Stimulated activated effector memory CD8-positive, alpha-beta T cell treated with anti-CD3 and anti-CD28 coated beads, Interleukin-12 subunit alpha, Interleukin-12 subunit beta, amount 100 ng/mL, for 72 hours (primary cell): ENCODE measurements around the gene CAPN2.

Experiments used
- ATAC-seq: fragments of 150-1000 bp; cut with Tn5 transposase; 2 replicates; pipeline ENCODE4 v1.10.0; 2021
- DNase-seq, 2 donors: peaks; one replicate each; pipeline ENCODE4 v3.0.0; 2021 to 2022; ENCODE audit warnings: low spot score in 2 of 2
- H3K27ac Mint-ChIP-seq: one replicate; pipeline ENCODE4 v1.8.0; 2022; ENCODE audit warnings: mild to moderate bottlenecking, mixed read lengths
- H3K36me3 Mint-ChIP-seq: one replicate; pipeline ENCODE4 v1.8.0; 2022; ENCODE audit warnings: mild to moderate bottlenecking, mixed read lengths
- H3K4me1 Mint-ChIP-seq: one replicate; pipeline ENCODE4 v1.8.0; 2022; ENCODE audit warnings: mixed read lengths
- H3K4me3 Mint-ChIP-seq: one replicate; pipeline ENCODE4 v1.8.0; 2022; ENCODE audit warnings: mild to moderate bottlenecking, mixed read lengths
- H3K9me3 Mint-ChIP-seq: one replicate; pipeline ENCODE4 v1.8.0; 2022; ENCODE audit warnings: mixed read lengths

The CAPN2 gene

DNA sequence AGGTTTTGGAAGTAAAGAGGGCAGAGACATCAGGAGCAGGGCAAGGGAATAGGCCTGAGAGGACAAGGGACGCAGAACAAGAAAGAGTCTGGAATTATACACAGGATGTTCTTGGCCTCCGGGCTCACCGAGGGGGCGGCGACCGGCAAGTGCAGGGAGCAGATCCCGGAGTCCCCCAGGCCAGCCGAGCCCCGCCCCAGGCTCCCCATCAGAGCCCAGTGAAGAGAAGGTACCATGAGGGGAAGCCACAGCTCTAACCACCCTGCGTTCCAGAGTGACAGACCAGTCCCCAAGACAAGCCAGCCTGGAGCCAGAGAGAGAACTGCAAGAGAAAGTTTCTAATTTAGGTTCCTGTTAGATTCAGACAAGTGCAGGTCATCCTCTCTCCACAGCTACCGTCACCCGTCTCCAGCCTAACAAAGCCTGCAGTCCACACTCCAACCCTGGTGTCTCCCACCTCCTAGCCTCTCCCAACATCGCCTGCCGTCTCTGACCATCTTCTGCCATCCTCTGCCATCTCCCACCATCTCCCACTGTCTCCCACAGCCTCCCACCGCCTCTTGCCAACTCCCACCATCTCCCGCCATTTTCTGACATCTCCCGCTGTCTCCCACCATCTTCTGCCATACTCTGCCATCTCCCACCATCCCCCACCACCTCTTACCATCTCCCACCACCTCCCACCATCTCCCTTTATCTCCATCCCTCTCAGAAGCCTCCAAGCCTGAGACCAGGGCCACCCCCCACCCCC is 42.5 kb downstream of the CAPN2 start:
- ATAC-seq = no peak
- H3K9me3 Mint-ChIP-seq = no peaks in the 10 kb centered on the region
- peaks cover 100% of the 10 kb centered on the region for H3K36me3 Mint-ChIP-seq
- no peak for DNase-seq
- no peak overlapping the region for H3K4me3 Mint-ChIP-seq
- H3K4me1 Mint-ChIP-seq = no peaks in the 10 kb centered on the region
- H3K27ac Mint-ChIP-seq = peak overlapping the region; percentile 66

DNA sequence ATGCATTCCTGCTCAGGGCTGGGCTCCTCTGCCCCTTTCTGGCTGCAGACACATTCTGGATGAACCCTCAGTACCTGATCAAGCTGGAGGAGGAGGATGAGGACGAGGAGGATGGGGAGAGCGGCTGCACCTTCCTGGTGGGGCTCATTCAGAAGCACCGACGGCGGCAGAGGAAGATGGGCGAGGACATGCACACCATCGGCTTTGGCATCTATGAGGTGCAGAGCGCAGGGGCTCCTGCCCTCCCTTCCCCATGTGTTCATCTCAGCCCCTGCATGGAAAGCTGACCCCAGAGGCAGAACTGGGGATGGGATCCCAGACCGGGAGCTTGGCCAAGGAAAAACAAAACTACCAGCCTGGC is 43.1 kb downstream of the CAPN2 start:
- Mint-ChIP-seq H3K9me3 (no peaks in the 10 kb centered on the region), H3K4me3 (no peak overlapping the region), H3K4me1 (no peaks in the 10 kb centered on the region), H3K27ac (peak overlapping the region; percentile 66), H3K36me3 (peaks cover 100% of the 10 kb centered on the region)
- DNase-seq (no peak), ATAC-seq (no peak)

DNA sequence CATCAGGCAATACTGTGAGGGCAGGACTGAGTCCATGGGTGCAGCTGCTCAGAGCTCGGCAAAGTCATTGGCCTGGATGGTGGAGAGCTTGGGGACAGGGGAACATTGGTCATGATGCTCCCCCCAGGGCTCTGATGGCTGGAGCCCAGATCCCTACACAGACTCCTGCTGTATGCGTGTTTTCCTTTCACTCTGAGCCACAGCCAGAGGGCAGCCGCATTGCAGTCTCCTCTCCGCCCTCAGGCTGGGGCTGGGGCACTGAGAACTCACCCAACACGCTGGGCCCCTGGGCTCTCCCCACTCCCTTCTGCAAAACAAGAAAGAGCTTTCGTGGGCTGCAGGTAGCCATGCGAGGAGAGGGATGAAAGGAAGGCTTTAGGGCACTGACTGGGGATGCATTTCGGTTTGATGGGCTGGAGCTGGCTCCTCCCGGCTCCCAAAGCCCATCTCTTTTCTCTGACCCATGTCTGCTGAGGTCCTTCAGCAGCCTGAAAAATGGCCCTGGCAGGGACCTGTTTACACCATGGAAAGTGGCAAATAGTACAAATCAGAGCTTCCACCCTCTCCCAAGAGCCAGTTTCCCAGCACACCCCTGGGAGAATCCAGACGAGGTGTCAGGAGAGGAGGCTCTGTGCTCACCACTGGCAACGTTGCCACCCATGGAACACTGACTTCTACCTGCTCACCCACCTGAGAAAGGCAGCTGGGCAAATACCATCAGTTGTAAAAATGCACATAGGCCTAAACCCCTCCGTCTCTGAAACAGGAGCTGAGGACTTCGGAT is 43.8 kb downstream of the CAPN2 start:
- peaks cover 99% of the 10 kb centered on the region for H3K36me3 Mint-ChIP-seq
- H3K27ac Mint-ChIP-seq = peak overlapping the region; percentile 66
- ATAC-seq = no peak
- no peaks in the 10 kb centered on the region for H3K4me1 Mint-ChIP-seq
- DNase-seq = no peak
- H3K4me3 Mint-ChIP-seq = no peak overlapping the region
- no peaks in the 10 kb centered on the region for H3K9me3 Mint-ChIP-seq

DNA sequence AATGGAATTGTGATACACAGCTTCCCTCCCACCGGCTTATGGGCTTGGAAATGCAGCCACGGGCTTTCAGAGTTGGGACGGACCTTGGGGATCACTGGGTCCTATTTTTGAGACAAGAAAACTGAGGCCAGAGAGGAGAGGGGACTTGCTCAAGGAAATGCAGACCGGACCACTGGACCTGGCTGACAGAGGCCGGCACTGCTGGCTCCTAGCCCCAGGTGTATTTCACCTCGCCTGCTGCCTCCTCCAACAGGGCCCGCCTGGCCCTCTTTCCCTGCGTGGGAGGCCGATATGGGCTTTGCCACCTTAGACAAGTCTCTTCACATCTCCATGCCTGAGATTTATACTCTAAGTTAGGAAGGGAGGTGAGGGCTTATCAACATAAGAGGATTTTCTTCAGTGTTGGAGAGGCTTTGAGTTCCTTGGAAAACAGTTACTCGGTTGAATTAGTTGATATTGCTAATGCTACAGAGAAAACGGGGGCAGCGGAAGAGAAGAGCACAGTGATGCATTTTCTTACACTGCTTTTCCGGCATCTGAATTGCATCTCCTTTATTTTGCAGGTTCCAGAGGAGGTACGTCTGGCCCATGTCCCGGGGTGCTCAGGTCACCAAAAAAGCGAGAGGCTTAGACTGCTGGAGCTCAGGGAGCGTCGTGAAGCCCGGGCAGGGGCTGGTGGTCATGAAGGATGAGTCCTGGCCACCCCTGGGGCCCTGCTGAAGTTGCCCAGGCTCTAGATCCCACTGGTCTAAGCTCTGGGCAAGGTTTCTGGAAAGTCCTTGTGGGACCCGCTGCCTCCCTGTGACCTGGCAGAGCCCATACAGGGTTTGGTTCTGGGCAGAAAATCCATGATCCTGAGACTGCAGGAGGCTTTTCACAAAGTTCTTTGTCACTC is 44.7 kb downstream of the CAPN2 start:
- Mint-ChIP-seq H3K4me3 (no peak overlapping the region), H3K36me3 (peaks cover 99% of the 10 kb centered on the region), H3K4me1 (no peaks in the 10 kb centered on the region), H3K9me3 (no peaks in the 10 kb centered on the region), H3K27ac (no peak overlapping the region)
- DNase-seq (no peak), ATAC-seq (no peak)

DNA sequence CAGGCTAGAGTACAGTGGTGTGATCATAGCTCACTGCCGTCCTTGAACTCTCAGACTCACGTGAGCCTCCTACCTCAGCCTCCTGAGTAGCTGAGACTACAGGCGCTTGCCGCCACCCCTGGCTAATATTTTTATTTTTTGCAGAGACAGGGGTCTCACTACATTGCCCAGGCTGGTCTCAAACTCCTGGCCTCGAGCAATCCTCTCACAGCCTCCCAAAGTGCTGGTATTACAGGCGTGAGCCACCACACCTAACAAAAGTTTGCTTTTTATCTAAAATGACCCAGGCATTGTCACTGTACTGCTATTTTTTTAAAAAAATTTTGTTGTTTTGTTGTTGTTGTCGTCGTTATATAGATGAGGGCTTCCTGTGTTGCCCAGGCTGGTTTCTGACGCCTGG is 46.4 kb downstream of the CAPN2 start:
- Mint-ChIP-seq H3K9me3 (no peaks in the 10 kb centered on the region), H3K36me3 (peaks cover 99% of the 10 kb centered on the region), H3K27ac (peak overlapping the region; percentile 76), H3K4me3 (no peak overlapping the region), H3K4me1 (no peaks in the 10 kb centered on the region)
- ATAC-seq = no peak
- DNase-seq = no peak

DNA sequence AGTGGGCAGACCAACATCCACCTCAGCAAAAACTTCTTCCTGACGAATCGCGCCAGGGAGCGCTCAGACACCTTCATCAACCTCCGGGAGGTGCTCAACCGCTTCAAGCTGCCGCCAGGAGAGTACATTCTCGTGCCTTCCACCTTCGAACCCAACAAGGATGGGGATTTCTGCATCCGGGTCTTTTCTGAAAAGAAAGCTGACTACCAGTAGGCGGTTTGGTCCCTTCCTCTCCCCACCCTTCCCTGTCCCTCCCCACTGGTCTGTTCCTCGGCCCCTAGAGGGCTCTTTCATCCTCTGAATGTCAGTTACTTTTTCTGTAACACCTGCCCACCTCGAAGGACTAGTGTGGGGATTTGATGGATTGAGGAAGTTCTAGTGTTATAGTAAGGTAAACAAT is 46.9 kb downstream of the CAPN2 start:
- Mint-ChIP-seq H3K4me1 (no peaks in the 10 kb centered on the region), H3K36me3 (peaks cover 99% of the 10 kb centered on the region), H3K4me3 (no peak overlapping the region), H3K9me3 (no peaks in the 10 kb centered on the region), H3K27ac (peak overlapping the region; percentile 76)
- DNase-seq = no peak
- no peak for ATAC-seq

DNA sequence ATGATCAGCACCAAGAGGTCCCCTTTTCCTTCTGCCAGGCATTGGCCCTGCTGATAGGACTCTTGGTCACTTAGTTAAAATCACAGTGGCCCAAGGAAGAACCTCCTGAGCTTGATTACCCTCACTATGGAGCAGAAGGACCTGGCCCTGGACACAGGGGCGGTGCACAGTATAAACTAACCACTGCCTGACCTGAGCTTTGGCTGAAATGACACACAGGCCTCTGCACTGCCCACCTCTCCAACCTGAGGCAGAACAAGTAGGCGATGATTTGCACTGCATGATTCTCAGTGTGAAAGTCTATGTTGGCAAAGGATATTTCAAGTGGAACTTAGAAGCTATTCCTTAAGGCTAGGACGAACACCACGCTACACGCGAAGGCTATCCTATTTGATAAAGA is 48.5 kb downstream of the CAPN2 start:
- DNase-seq = no peak
- Mint-ChIP-seq H3K9me3 (no peaks in the 10 kb centered on the region), H3K36me3 (peaks cover 99% of the 10 kb centered on the region), H3K4me3 (no peak overlapping the region), H3K27ac (no peak overlapping the region), H3K4me1 (no peaks in the 10 kb centered on the region)
- ATAC-seq = no peak

DNA sequence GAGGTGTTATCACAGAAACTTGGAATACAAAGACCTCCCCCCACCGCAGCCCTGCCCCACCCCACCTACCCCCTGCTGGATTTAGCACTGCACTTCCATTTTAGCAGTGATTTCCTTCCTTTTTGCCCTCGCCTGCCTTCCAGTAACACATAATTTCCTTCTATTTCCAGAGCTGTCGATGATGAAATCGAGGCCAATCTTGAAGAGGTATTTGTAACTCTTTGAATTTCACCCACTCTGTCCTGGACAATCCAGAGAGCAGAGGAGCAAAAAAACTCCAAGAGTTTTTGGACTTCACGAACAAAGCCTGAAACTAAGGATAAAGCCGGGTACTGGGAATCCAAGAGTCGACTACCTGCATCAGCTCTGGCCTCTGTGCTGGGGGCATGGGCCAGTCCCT is 49.1 kb downstream of the CAPN2 start:
- Mint-ChIP-seq H3K27ac (peak overlapping the region; percentile 84), H3K4me1 (no peaks in the 10 kb centered on the region), H3K9me3 (no peaks in the 10 kb centered on the region), H3K4me3 (no peak overlapping the region), H3K36me3 (peaks cover 99% of the 10 kb centered on the region)
- DNase-seq (no peak), ATAC-seq (no peak)

DNA sequence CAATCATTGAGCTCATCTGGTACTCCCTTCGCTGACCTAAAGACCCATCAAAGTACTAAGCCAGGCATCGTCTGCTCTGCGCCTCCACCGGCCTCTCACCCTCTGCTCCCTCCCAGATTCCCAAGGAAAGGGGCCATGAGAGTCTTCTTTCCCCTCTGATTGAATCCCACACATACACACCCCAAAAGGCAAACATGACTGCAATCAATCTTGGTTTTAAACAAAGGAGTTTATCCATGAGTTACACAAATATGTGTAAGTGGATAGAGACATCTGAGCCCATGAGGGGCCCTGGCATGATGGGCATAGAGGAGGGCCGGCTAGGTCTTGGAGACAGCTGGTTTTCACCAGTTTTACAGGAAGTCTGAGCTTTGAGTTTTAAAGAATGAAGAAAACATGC is 50.9 kb downstream of the CAPN2 start:
- Mint-ChIP-seq H3K4me3 (no peak overlapping the region), H3K27ac (peak overlapping the region; percentile 84), H3K9me3 (no peaks in the 10 kb centered on the region), H3K36me3 (peaks cover 86% of the 10 kb centered on the region), H3K4me1 (no peaks in the 10 kb centered on the region)
- ATAC-seq = no peak
- no peak for DNase-seq

DNA sequence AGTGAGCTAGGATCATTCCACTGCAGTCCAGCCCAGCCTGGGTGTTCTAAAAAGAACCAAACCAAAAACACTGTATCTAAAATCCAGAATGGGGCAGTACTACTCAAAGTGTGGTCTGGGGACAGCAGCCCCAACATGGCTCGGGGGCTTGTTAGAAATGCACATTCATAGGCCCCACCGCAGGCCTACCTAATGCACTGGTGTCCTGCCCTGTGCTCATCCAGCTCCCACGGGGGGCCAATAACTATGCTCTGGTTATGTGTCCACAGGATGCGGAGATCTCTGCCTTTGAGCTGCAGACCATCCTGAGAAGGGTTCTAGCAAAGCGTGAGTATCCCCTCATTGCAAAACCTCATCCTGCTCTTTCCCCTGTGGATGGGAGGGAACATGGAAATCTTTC is 51.5 kb downstream of the CAPN2 start:
- Mint-ChIP-seq H3K4me1 (no peaks in the 10 kb centered on the region), H3K9me3 (no peaks in the 10 kb centered on the region), H3K4me3 (no peak overlapping the region), H3K36me3 (peaks cover 83% of the 10 kb centered on the region), H3K27ac (peak overlapping the region; percentile 84)
- DNase-seq (no peak), ATAC-seq (no peak)

DNA sequence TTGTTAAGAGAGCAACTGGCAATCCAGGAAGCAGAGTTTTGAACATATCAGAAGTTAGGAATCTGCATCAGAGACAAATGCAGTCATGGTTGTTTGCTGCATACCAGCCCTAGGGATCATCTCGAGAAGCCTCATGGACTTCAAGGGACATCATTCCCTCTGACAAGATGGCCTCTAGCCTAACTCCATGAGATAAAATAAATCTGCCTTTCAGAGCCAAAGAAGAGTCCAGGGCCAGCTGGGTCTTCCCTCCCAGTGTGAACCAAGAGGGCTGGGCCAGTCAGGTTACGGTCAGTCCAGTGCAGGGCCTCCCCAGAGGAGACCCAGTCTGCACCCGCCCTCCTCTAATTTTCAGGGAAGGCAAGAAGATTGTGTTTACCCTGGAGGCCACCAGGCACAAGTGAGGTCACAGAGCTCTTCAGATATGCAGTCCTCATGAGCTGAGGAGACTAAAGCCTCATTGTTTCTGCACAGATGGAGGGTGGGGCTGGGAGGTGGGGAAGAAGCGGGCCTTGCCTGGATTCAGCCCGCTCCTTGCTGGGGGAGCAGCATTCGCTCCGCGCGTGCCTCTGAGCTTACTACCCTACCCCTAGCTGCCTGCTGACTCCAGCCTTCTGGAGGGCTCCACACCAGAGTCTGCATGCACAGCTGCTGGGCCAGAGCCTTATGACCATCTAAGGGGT is 52.8 kb downstream of the CAPN2 start:
- Mint-ChIP-seq H3K36me3 (peaks cover 83% of the 10 kb centered on the region), H3K27ac (no peak overlapping the region), H3K4me1 (no peaks in the 10 kb centered on the region), H3K4me3 (no peak overlapping the region), H3K9me3 (no peaks in the 10 kb centered on the region)
- ATAC-seq = peak; percentile 21
- no peak for DNase-seq

DNA sequence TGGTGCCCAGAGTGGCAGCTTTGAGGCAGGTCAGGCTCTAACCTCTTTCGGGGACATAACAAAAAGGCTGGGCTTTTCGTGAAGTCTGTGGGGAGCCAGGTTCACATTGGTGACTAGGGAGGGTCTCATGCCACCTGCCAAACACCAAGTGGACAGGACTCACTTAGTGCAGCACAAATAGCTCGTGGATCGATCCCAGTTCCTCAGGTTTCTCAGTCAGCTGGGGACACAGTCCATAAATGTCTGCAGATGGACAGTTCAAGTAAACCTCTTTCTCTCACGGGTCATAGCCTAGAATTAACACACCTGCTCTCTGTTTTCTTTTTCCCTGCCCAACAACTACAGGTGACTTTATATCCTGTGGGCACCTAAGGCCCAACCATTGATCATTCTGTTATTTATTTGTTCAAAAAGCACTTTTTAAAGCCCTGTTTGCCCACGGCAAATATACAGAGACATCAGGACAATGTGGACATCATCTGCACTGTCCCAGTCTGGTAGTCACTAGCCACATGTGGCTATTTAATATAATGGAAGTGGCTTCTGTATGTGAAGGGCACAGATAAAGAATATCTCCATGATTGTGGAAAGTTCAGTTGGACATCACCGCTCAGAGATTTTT is 53.5 kb downstream of the CAPN2 start:
- Mint-ChIP-seq H3K4me1 (peaks cover under 1% of the 10 kb centered on the region), H3K36me3 (peaks cover 84% of the 10 kb centered on the region), H3K4me3 (no peak overlapping the region), H3K27ac (peak overlapping the region; percentile 72), H3K9me3 (no peaks in the 10 kb centered on the region)
- DNase-seq (no peak), ATAC-seq (no peak)

DNA sequence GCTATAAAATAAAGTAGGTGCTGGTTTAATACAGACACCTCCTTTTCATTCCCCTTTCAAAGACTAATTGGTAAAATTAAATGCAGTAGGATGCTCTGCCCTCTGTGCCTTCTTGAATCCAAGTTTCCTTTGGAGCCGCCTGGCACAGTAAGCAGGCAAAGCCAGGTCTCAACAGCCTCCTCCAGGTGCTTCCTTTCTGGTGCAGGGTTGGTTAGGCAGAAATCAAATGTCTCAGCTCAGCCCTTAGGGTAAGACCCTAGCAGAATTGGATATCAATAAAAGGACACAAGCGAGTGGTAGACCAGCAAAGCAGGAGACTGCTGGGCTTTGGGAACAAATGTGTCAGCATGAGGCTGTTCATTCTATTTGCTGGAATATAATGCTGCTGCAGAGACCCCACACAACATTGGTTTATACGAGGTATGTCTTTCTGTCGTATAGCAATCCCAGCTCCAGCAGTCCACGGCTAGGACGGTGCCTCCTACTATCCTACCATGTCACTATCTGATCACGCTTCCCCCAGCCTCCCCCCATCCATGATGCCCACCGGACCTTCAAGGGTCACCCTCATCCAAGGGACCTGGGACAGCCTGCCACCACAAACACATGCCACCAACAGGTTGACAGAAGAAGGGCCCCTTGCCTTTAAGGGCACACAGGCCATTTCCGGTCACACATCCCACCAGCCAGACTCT is 58.4 kb downstream of the CAPN2 start:
- peaks cover 32% of the 10 kb centered on the region for H3K4me1 Mint-ChIP-seq
- H3K4me3 Mint-ChIP-seq = no peak overlapping the region
- H3K36me3 Mint-ChIP-seq = peaks cover 84% of the 10 kb centered on the region
- peak overlapping the region; percentile 51 for H3K27ac Mint-ChIP-seq
- DNase-seq = no peak
- no peaks in the 10 kb centered on the region for H3K9me3 Mint-ChIP-seq
- ATAC-seq = no peak

DNA sequence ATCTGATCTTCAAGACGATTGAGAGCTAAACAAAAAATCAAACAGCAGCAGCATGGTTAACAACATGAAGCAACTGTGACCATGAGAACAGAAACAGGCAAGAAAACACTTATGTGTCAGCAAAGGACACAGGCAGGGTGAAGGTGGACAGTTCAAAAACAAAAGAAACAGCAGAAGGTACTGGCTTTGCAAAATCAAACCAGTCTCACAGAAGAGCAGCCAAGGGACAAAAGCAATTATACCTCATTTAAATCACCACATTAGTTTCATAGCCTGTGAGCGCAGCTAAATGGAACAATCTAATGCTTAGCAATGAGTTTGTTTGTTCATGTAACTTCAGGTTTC is 59.1 kb downstream of the CAPN2 start:
- no peak for DNase-seq
- Mint-ChIP-seq H3K36me3 (peaks cover 84% of the 10 kb centered on the region), H3K27ac (peak overlapping the region; percentile 51), H3K4me1 (peaks cover 39% of the 10 kb centered on the region), H3K4me3 (no peak overlapping the region), H3K9me3 (no peaks in the 10 kb centered on the region)
- ATAC-seq = no peak
